ENCODE measurements around the gene TMIGD1.
A peak's percentile ranks its signal among the peaks of the same experiment; 100 is the strongest.

Gene TMIGD1

GRCh38 chr17:30375661-30376060 lies 41.8 kb upstream of the TMIGD1 start:
- DNase-seq (ENCODE audit: low read depth in 1 of 2, low spot score in 1 of 2), result no peak
- Histone ChIP-seq H3K4me3 (replicated peaks; ENCODE audit: insufficient read depth, low read length) (no peak overlapping the region), H3K27ac (replicated peaks) (no peak overlapping the region), H3K27me3 (ENCODE audit: insufficient read depth, poor library complexity, severe bottlenecking) (no peaks in the 10 kb centered on the region)
- TF ChIP-seq POLR2AphosphoS5 (IDR thresholded peaks at IDR 0.05; ENCODE audit: low read depth), result no peak
- TF ChIP-seq SPI1 (IDR thresholded peaks at IDR 0.05; ENCODE audit: borderline replicate concordance, low read depth), result no peak
- no peak for TF ChIP-seq CTCF (IDR thresholded peaks at IDR 0.05; ENCODE audit: insufficient read depth, low read length)
- no peak for TF ChIP-seq GABPA (IDR thresholded peaks at IDR 0.05; ENCODE audit: low read depth)
- TF ChIP-seq REST (IDR thresholded peaks at IDR 0.05; ENCODE audit: insufficient replicate concordance, low read depth), result no peak

GRCh38 chr17:30372755-30373154 lies 38.9 kb upstream of the TMIGD1 start:
- peak in 1 of 2 experiments; percentile 39 for DNase-seq (ENCODE audit: low read depth in 1 of 2, low spot score in 1 of 2)
- no peak overlapping the region for H3K27ac ChIP-seq (replicated peaks)
- TF ChIP-seq POLR2AphosphoS5 (IDR thresholded peaks at IDR 0.05; ENCODE audit: low read depth) (no peak), SPI1 (IDR thresholded peaks at IDR 0.05; ENCODE audit: borderline replicate concordance, low read depth) (no peak), CTCF (IDR thresholded peaks at IDR 0.05; ENCODE audit: insufficient read depth, low read length) (no peak), REST (IDR thresholded peaks at IDR 0.05; ENCODE audit: insufficient replicate concordance, low read depth) (no peak), GABPA (IDR thresholded peaks at IDR 0.05; ENCODE audit: low read depth) (no peak)

GRCh38 chr17:30369995-30370394 lies 36.1 kb upstream of the TMIGD1 start:
- H3K27ac ChIP-seq (replicated peaks), result peak overlapping the region; percentile 74; the same call in 1 of the 2 replicates
- H3K27me3 ChIP-seq (ENCODE audit: insufficient read depth, poor library complexity, severe bottlenecking), result no peaks in the 10 kb centered on the region
- TF ChIP-seq CTCF (IDR thresholded peaks at IDR 0.05; ENCODE audit: insufficient read depth, low read length) (no peak), POLR2AphosphoS5 (IDR thresholded peaks at IDR 0.05; ENCODE audit: low read depth) (no peak), SPI1 (IDR thresholded peaks at IDR 0.05; ENCODE audit: borderline replicate concordance, low read depth) (no peak), REST (IDR thresholded peaks at IDR 0.05; ENCODE audit: insufficient replicate concordance, low read depth) (no peak), GABPA (IDR thresholded peaks at IDR 0.05; ENCODE audit: low read depth) (no peak)
- H3K4me3 ChIP-seq (replicated peaks; ENCODE audit: insufficient read depth, low read length), result no peak overlapping the region
- DNase-seq (ENCODE audit: low read depth in 1 of 2, low spot score in 1 of 2), result no peak

More at GRCh38 chr17:30372755-30373154, 38.9 kb upstream of the TMIGD1 start:
- Histone ChIP-seq H3K27me3 (ENCODE audit: insufficient read depth, poor library complexity, severe bottlenecking) (no peaks in the 10 kb centered on the region), H3K4me3 (replicated peaks; ENCODE audit: insufficient read depth, low read length) (no peak overlapping the region)
